PC-9 (cell line): ENCODE results near the gene RNF169. TPM values are rescaled to one million over a fixed set of nuclear protein-coding genes. Genes with fewer than 3 reads are reported as not detected.

Experiments used
- BruUV-seq: library from RNA; stranded (reverse); fragments of 400-500 nt; replicated peaks from 2 replicates; lab custom pipeline; 2021; lab: Mats Ljungman, UMichigan
- CTCF ChIA-PET: fragments of 300-600 bp; sonication (Branson Sonifier 250); formaldehyde crosslinking; loops from one replicate; lab custom pipeline; 2022; ENCODE audit warnings: antibody characterized with exemption; lab: Charles Lee
- POLR2A ChIA-PET: fragments of 300-600 bp; sonication (Branson Sonifier 250); formaldehyde crosslinking; loops from one replicate; lab custom pipeline; 2022; ENCODE audit warnings: antibody characterized with exemption; ENCODE audit not compliant: unreplicated experiment; lab: Charles Lee
- DNase-seq, 2 experiments: peaks; one replicate each; pipeline versions ENCODE4 v3.0.0 to v3.0.0-alpha.2; 2015 to 2022; ENCODE audit warnings: mixed read lengths in 1 of 2
- H2AFZ ChIP-seq: fragments of 200-600 bp; sonication (generic); 2 replicates; pipeline ENCODE4 v1.8.1; 2017; ENCODE audit warnings: antibody characterized with exemption
- H3F3A ChIP-seq: fragments of 200-600 bp; sonication (generic); 2 replicates; pipeline ENCODE4 v1.8.1; 2017; ENCODE audit warnings: antibody characterized with exemption, mild to moderate bottlenecking, low read depth; ENCODE audit not compliant: insufficient read depth
- H3K27ac ChIP-seq: fragments of 200-600 bp; sonication (generic); 2 replicates; pipeline ENCODE4 v1.6.1; 2016; ENCODE audit warnings: mixed run types
- H3K27me3 ChIP-seq: fragments of 200-600 bp; sonication (generic); 2 replicates; pipeline ENCODE4 v1.6.1; 2016; ENCODE audit warnings: low read depth, mixed run types; ENCODE audit not compliant: insufficient read depth
- H3K36me3 ChIP-seq: fragments of 200-600 bp; sonication (generic); 2 replicates; pipeline ENCODE4 v1.6.1; 2016; ENCODE audit warnings: low read depth, mixed run types
- H3K4me1 ChIP-seq: fragments of 200-600 bp; sonication (generic); replicated peaks from 2 replicates; pipeline ENCODE4 v1.6.1; 2016; ENCODE audit warnings: mixed run types; ENCODE audit not compliant: insufficient read depth
- H3K4me2 ChIP-seq: fragments of 200-600 bp; sonication (generic); 2 replicates; pipeline ENCODE4 v1.6.1; 2017; ENCODE audit warnings: mixed run types
- H3K4me3 ChIP-seq: fragments of 200-600 bp; sonication (generic); 2 replicates; pipeline ENCODE4 v1.6.1; 2016; ENCODE audit warnings: mixed run types
- H3K79me2 ChIP-seq: fragments of 200-600 bp; sonication (generic); 2 replicates; pipeline ENCODE4 v1.6.1; 2017; ENCODE audit warnings: low read depth, mixed run types
- H3K9me2 ChIP-seq: fragments of 200-600 bp; sonication (generic); 2 replicates; pipeline ENCODE4 v1.8.1; 2017; ENCODE audit warnings: mild to moderate bottlenecking; ENCODE audit not compliant: insufficient read depth
- H3K9me3 ChIP-seq: fragments of 200-600 bp; sonication (generic); 2 replicates; pipeline ENCODE4 v1.8.1; 2016; ENCODE audit warnings: low read depth; ENCODE audit not compliant: insufficient read depth
- H4K20me1 ChIP-seq: fragments of 200-600 bp; sonication (generic); 2 replicates; pipeline ENCODE4 v1.8.1; 2017; ENCODE audit not compliant: insufficient read depth
- EZH2 ChIP-seq: fragments of 200-600 bp; sonication (generic); IDR thresholded peaks from 2 replicates; pipeline ENCODE4 v1.8.0; 2017; ENCODE audit warnings: antibody characterized with exemption, low read depth
- intact Hi-C: fragments of 100-400 bp; cut with micrococcal nuclease; formaldehyde crosslinking; loops from one replicate; pipeline ENCODE4 v1.10.0; 2022; ENCODE audit not compliant: unreplicated experiment
- total RNA-seq: library from RNA; stranded (reverse); gene quantifications from 2 replicates; pipeline ENCODE4 v1.2.3, GENCODE V29; 2021
- TF ChIP-seq, protein P1 (sequence below): fragments of 200-600 bp; sonication (generic); conservative IDR thresholded peaks from 2 replicates; pipeline ENCODE4 v1.6.1; 2017; ENCODE audit warnings: mixed run types, antibody characterized with exemption, mild to moderate bottlenecking, moderate library complexity

Gene RNF169
- total RNA-seq, 1 experiment from 2014 or later = 36.5 TPM

DNA sequence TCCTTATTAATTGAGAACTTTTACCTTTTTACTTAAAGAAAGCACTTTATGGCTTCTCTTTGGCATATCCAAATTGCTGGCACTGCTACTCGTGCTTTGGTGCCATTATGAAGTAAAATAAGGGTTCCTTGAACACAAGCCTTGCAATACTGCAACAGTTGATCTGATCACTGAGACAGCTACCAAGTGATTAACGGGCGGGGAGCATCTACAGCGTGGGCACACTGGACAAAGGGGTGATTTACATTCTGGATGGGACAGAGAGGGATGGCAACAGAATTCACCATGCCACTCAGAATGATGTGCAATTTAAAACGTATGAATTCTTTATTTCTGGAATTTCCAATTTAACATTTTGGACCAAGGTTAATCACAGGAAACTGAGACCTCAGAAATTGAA is 25.1 kb upstream of the RNF169 start:
- H2AFZ ChIP-seq = no peak overlapping the region
- no peak overlapping the region for H3K4me2 ChIP-seq
- DNase-seq = no peak
- no TSS peak for BruUV-seq
- H3K4me3 ChIP-seq = no peak overlapping the region
- CTCF ChIA-PET = interaction anchor here (0.7 kb wide), 1 partner anchor 21 kb away, joined by 3 read pairs; no protein-coding TSS in a partner anchor
- no peaks in the 10 kb centered on the region for H4K20me1 ChIP-seq
- H3K9me2 ChIP-seq = no peaks in the 10 kb centered on the region
- H3K4me1 ChIP-seq = no peaks in the 10 kb centered on the region
- peaks cover 5% of the 10 kb centered on the region; the same call in 1 of the 2 replicates for H3K27me3 ChIP-seq
- H3K9me3 ChIP-seq = no peaks in the 10 kb centered on the region
- no peak overlapping the region for H3K27ac ChIP-seq
- no peak for TF ChIP-seq EZH2
- TF ChIP-seq, protein P1, sequence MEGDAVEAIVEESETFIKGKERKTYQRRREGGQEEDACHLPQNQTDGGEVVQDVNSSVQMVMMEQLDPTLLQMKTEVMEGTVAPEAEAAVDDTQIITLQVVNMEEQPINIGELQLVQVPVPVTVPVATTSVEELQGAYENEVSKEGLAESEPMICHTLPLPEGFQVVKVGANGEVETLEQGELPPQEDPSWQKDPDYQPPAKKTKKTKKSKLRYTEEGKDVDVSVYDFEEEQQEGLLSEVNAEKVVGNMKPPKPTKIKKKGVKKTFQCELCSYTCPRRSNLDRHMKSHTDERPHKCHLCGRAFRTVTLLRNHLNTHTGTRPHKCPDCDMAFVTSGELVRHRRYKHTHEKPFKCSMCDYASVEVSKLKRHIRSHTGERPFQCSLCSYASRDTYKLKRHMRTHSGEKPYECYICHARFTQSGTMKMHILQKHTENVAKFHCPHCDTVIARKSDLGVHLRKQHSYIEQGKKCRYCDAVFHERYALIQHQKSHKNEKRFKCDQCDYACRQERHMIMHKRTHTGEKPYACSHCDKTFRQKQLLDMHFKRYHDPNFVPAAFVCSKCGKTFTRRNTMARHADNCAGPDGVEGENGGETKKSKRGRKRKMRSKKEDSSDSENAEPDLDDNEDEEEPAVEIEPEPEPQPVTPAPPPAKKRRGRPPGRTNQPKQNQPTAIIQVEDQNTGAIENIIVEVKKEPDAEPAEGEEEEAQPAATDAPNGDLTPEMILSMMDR = no peak
- intact Hi-C loops = no loop called here
- no peaks in the 10 kb centered on the region for H3K36me3 ChIP-seq
- POLR2A ChIA-PET = no interaction called here
- H3K79me2 ChIP-seq = no peaks in the 10 kb centered on the region
- no peaks in the 10 kb centered on the region for H3F3A ChIP-seq

DNA sequence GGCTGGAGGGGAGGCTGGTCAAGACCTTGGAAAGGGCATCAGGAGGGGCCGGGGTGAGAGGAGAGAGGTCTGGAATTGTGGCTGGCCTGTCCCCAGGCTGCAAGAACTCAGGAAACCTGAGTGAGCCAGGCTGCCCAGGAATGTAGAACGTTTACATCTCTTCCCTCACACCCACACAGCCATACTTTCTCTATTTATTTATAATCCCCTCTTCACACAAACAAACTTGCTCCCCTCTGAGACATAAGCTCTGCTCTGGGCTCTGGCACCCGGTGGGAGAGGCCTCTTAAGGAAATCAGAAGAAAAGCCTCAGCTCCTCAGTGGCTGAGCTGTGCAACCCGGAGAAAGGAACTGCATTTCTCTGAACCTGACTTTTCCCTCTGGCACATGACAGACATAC is 22.9 kb upstream of the RNF169 start:
- ChIA-PET POLR2A (interaction anchor here (0.7 kb wide), 2 partner anchors 123 to 133 kb away, joined by 3 to 4 read pairs; no protein-coding TSS in a partner anchor), CTCF (interaction anchor here (0.6 to 3.6 kb wide), 3 partner anchors 24 to 163 kb away, joined by 3 to 30 read pairs (median 4); no protein-coding TSS in a partner anchor)
- Histone ChIP-seq H3K4me3 (no peak overlapping the region), H3K27ac (no peak overlapping the region), H3K9me2 (no peaks in the 10 kb centered on the region), H3K9me3 (no peaks in the 10 kb centered on the region), H2AFZ (no peak overlapping the region), H4K20me1 (no peaks in the 10 kb centered on the region), H3K4me2 (no peak overlapping the region), H3F3A (no peaks in the 10 kb centered on the region), H3K4me1 (no peaks in the 10 kb centered on the region), H3K36me3 (no peaks in the 10 kb centered on the region), H3K79me2 (no peaks in the 10 kb centered on the region), H3K27me3 (peaks cover 21% of the 10 kb centered on the region)
- intact Hi-C loops = loop anchor here (1.0 kb wide), 2 partner anchors 91 to 114 kb away; no protein-coding TSS in a partner anchor
- DNase-seq = no peak
- BruUV-seq = no TSS peak
- no peak for TF ChIP-seq EZH2
- TF ChIP-seq, protein P1 = no peak

DNA sequence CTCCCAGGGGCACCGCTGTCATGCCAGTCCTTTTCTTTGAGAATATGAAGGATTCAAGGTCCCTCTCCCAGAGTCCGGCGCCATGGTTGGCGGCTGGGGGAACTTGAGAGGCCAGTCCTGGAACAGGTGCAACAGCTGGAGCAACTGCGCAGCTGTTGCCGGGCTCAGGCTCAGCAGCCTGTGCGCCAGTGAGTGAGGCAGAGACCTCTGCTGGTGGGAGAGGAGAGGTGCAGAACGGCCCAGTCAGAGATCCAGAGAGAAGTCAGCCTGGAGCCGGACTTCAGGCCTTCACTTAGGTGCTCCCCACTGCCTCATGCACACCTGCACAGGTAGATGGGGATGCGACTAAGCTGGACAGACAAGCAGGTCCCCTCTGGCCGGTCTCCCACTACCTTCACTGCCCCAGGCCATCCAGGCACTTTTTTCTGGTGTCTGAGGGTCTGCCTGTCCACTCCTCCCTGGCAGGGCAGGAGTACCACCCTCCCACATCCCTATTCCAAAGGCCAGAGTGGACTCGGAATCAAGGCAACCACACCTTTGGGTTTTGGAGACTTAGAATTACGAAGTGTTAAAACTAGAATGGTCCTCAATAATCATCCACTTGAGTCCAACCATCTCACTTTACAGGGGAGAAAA is 22.0 kb upstream of the RNF169 start:
- CTCF ChIA-PET = interaction anchor here (0.6 to 3.6 kb wide), 4 partner anchors 25 to 115 kb away, joined by 4 to 30 read pairs (median 4); no protein-coding TSS in a partner anchor
- no TSS peak for BruUV-seq
- Histone ChIP-seq H3K79me2 (no peaks in the 10 kb centered on the region), H3K4me3 (no peak overlapping the region), H3K27me3 (peaks cover 22% of the 10 kb centered on the region), H3K9me3 (no peaks in the 10 kb centered on the region), H3K4me2 (no peak overlapping the region), H3F3A (no peaks in the 10 kb centered on the region), H3K36me3 (no peaks in the 10 kb centered on the region), H2AFZ (no peak overlapping the region), H4K20me1 (no peaks in the 10 kb centered on the region), H3K9me2 (no peaks in the 10 kb centered on the region), H3K27ac (no peak overlapping the region), H3K4me1 (no peaks in the 10 kb centered on the region)
- no peak for TF ChIP-seq EZH2
- TF ChIP-seq, protein P1 = peak; percentile 96
- intact Hi-C loops = loop anchor here (1.0 kb wide), 2 partner anchors 92 to 115 kb away; no protein-coding TSS in a partner anchor
- POLR2A ChIA-PET = interaction anchor here (0.6 kb wide), 1 partner anchor 29 kb away, joined by 6 read pairs; no protein-coding TSS in a partner anchor
- DNase-seq = peak; percentile 67 to 75
